Anterior cingulate cortex (tissue), 58 donors: ENCODE results near the gene SLC28A3.
"Not testable (repeated sequence)": the region's sequence is repeated elsewhere in the genome, so short reads cannot be mapped to it uniquely, and the experiment has no call there.

Source experiments
- DNase-seq, 58 donors: peaks; one replicate each; lab custom pipeline; 2025; lab: John Stamatoyannopoulos, UW

Gene SLC28A3, protein sequence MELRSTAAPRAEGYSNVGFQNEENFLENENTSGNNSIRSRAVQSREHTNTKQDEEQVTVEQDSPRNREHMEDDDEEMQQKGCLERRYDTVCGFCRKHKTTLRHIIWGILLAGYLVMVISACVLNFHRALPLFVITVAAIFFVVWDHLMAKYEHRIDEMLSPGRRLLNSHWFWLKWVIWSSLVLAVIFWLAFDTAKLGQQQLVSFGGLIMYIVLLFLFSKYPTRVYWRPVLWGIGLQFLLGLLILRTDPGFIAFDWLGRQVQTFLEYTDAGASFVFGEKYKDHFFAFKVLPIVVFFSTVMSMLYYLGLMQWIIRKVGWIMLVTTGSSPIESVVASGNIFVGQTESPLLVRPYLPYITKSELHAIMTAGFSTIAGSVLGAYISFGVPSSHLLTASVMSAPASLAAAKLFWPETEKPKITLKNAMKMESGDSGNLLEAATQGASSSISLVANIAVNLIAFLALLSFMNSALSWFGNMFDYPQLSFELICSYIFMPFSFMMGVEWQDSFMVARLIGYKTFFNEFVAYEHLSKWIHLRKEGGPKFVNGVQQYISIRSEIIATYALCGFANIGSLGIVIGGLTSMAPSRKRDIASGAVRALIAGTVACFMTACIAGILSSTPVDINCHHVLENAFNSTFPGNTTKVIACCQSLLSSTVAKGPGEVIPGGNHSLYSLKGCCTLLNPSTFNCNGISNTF

DNA sequence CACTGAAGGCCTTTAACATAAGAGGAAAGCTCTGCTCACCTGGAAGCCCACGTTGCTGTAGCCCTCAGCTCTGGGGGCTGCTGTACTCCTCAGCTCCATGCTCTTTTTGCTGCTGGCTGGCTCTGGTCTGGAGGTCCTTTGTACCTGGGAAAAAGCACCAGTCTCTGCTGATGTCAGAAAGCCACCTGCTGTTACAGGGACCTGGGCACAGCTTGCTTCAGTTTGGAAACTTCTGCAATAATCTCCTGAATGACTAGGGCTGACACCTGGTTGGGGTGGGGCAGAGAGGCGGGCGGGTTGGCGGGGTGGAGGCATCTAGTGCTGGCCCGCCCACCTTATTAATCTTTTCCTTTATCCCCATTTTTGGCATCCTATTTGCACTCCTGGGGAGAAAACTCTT lies at the start of gene SLC28A3:
Gene SLC28A3 (minus strand): TSS at position 224 of the 400 bp plus-strand sequence. CDS start 125 bp downstream, at position 99.
- DNase-seq, result no peak

DNA sequence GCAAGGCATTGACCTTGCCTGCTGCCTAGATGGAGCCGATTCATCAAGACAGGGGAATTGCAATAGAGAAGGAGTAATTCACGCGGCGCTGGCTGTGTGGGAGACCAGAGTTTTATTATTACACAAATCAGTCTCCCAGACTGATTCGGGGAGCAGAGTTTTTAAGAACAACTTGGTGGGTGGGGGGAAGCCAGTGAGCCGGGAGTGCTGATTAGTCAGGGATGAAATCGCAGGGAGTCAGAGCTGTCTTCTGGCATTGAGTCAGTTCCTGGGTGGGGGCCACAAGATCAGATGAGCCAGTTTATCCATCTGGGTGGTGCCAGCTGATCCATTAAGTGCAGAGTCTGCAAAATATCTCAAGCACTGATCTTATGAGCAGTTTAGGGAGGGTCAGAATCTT lies 49.7 kb upstream of the SLC28A3 start:
- DNase-seq, result not testable (repeated sequence)

DNA sequence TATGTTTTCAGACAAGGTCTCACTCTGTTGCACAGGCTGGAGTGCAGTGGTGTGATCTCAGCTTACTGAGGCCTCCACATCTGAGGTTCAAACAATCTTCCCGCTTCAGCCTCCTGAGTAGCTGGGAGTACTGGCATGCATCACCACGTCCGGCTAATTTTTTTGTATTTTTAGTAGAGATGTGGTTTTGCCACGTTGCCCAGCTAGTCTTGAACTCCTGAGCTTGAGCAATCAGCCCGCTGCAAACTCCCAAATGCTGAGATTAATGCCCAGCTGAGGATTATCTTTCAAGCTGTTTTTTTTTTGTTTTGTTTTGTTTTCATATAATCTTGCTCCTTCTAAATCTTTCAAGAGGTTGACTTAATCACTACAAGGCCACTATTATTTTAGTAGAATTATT lies 47.3 kb upstream of the SLC28A3 start:
- DNase-seq, result no peak

DNA sequence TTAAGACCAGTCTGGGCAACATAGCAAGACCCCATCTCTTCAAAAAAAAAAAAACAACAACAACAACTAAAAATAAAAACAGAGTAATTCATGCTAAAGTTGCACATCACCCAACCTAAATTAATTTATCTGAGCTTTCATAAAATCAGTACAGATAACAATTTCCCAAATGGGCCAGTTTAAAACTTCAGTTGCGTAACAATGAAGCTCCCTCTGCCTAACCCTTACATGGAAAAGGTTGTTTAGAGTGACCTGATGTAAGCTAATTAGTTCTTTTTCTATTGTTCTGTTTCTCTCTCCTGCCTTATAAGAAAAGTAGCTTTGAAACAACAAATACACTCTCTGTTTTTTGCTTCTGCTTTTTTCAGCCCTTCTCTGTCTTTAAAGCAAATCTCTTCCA lies 46.2 kb upstream of the SLC28A3 start:
- no peak for DNase-seq

DNA sequence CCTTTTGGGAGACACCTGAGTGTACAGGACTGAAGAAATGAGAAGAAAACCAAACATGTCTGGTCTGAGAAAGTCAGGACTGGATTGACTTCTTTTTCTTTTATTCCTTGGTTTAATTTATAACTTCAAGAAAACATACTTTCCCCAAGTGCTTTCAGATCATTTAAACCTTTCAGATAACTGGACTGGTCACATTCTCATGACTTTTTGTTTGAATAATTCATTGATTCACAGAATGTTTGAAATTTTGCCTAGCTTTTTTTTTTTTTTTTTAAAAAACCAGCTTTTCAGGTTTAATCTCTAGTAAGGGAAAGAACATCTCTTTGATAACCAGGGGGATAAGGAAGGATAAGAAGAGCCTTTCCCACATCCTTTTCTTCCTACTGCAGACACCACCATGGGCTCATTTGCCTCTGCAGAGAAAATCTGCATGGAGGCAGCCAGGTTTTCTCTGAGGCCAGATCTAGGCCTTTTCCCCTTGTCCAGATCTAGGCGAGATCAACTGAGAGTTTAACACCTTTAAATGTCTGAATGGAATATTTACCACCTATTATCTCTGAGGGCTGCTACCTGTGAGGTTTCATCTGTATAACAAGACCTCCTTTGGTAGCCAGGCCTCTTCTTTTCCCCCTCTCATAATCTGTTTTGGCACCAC lies 45.0 kb upstream of the SLC28A3 start:
- no peak for DNase-seq

DNA sequence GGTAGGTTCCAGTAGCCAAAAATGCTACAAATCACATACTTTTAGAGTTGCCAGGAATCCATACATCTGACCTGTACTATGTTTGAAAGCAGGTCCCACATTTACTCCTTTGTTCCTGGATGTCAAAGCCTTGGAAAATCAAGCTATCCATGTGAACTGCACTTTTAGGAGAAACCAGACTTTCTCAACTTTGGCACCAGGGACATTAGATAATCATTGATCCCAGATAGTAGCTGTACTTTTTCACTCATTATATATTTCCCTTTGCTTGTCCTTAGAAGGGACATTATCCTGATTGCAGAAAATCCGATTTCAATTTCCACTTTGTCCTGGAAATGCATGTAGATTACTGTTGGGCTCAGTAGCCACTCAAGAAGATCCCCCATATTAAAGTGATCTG lies 44.1 kb upstream of the SLC28A3 start:
- DNase-seq, result no peak

DNA sequence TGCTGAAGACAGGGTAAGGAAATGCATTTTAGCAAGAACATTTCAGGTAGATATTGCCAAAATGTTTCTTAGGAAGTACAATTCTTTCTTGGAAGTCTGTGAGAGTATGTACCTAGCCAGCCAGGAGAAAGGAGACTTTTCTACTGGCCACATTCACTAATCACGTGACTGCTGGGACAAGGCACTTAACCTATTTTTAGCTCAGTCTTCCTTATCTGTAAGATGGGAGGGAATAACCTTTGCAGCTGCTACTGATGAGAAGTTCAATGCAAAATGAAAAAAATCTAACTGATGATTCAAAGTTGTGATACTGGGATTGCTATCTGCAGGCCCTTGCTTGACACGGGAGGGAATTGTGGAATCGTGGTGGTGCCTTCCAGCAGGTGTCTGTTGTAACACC lies 42.6 kb upstream of the SLC28A3 start:
- DNase-seq, result no peak

DNA sequence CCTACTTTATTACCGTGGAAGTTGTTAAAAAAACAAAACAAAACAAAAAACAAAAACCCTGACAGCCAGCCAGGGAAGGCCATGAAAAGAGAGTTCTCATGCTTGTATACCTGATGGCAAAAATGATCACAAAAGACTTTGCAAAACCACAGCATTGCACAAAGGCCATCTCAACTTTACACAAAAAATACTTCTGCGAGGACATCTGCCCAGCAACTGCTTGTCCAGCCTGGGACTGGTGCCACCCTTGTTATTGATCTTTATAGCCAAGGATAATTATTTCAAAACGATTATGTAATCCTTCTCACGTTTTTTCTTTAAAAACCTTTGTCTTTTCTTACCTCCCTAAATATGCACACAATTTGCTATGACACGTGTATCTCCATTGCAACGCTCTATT lies 42.2 kb upstream of the SLC28A3 start:
- DNase-seq, result no peak

DNA sequence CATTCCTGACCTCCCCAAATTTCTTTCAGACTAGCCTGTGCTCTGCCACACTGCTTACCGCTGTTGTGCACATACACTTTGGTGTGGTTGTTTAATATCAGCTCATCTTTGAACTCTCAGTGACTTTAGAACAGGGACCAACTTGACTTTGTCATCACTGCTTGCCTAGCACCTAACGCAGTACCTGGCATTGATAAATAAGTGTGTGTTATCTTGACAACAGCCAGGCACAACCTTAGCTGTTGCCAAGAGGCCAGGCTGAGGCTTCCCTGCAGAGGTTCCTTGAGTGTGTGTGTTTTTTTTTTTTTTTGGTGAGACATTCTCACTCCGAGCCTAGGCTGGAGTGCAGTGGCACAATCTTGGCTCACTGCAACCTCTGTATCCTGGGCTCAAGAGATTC lies 41.0 kb upstream of the SLC28A3 start:
- DNase-seq, result no peak

DNA sequence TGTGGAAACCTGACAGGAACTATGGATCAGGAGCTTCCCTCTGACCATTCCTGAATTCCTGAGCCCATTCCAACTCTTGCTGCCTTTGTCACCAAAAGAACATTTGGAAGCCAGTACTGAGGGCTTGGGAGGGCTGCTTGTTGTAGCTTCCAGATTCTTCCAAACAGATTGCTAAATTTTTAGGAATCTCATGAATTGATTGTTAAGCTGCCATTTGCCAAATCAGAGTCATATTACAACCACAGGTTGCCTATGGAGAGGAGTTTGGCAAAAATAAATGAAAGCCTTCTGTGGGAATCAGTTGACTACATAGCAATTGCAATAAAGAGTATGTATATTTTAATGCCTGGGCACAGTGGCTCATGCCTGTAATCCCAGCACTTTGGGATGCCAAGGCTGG lies 39.2 kb upstream of the SLC28A3 start:
- no peak for DNase-seq

DNA sequence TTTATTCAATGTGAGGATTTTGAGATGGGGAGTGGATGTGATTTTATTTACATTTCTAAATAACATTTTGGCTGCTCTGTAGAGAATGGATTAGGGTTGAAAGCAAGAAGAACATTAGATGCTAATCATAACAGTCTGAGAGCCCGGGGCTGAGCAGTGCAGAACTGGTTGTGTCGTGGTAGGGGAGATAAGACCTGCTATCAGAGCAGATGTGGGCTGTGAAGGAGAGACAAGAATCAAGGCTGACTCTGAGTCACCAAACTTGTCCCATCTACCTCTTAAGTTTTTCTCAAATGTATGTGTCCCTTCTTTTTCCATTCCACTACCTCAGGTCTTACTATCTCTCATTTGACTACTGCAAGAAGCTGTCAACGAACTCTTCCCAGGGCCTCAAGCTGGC lies 35.4 kb upstream of the SLC28A3 start:
- DNase-seq, result no peak

DNA sequence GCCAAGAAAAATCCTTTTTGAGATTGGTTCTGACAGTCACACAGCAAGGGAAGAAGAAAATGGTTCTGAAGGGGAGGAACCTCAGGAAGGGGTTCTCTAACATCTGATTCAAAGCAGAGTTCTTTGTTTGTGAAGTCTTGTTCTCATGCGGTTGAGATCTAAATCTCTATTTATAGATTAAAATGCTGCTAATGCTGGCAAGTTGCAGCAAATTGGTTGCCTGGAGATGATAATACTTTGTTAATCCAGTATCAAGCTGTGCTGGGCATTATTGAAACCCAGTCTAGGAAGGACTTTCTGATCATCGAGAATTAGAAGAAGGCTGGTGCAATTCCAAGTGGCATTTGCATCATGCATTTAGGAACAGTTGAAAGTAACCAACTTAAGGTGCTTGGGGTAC lies 34.0 kb upstream of the SLC28A3 start:
- no peak for DNase-seq

DNA sequence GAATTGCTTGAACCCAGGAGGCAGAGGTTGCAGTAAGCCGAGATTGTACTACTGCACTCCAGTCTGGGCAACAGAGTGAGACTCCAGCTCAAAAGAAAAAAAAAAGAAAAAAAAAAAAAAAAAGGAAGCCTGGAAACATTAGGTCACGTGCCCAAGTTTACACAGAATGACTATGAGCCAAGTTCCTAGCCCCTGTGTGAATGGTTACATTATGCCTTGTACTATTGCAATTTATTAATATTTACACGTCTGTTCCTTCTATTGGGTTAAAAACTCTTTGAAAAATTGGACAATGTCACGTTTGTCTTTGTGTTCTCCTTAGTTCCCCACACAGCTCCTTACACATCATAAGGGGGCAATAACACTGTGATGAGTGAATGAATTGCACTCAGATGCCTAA lies 33.5 kb upstream of the SLC28A3 start:
- DNase-seq, result no peak

DNA sequence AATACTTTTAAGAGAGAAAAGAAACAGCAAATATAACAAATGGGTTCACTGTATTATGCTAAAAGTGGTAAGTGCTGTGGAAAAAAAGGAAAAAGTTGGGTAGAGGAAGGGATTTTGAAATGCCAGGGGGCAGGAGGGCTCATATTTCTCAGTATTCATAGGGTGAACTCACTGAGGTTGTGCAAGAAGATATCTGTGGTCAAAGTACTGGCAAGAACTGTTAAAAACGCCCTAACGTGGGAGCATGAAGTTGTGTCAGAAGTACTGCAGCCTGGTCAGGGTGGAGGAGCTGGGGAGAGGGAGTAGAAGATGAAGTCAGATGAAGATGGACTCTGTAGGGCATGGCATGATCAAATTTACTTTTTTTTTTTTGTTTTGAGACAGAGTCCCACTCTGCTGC lies 31.2 kb upstream of the SLC28A3 start:
- DNase-seq, result no peak

DNA sequence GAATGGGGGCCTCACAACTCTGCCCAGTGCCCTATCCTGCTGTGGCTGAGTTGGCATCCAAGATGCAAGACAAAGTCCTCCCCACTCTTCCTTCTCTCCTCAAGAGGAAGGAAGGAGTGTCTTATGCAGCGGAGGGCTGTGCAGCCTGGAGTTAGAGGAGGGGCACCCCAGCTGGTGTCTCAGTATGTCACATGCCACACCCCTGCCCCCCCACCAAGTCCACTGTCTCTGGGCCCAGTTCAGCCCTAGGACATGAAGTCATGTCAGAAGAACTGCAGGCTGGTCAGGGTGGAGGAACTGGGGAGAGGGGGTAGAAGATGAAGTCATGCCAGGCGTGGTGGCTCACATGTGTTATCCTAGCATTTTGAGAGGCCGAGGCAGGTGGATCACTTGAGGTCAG lies 28.0 kb upstream of the SLC28A3 start:
- no peak for DNase-seq

DNA sequence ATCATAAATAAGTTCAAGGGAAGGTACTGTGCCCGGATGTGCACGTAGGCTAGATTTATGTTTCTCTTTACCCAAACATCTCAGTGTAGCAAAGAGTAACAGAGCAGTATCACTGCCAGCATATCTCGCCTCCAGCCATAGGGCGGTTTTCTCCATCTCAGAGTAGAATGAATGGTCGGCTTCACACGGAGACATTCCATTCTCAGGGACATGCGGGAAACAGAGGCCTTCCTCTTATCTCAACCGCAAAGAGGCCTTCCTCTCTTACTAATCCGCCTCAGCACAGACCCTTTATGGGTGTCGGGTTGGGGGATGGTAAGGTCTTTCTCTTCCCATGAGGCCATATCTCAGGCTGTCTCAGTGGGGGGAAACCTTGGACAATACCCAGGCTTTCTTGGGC lies 27.2 kb upstream of the SLC28A3 start:
- not testable (repeated sequence) for DNase-seq

DNA sequence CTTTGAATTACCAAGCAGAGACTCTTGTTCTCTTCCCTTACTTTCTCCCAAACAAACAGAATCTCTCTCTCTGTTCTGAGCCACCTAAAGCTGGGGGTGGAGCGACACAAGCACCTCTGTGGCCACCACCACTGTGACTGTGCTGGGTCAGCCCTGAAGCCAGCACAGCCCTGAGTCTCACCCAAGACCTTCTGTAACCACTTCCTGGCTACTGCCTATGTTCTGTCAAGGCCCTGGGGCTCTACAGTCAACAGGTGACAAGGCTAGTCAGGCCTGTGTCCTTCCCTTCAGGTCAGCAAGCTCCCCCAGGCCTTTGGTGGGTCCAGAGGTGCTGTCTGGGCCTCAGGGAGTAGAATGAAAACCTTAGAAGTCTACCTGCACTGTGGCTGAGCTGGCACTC lies 26.1 kb upstream of the SLC28A3 start:
- DNase-seq, result no peak

DNA sequence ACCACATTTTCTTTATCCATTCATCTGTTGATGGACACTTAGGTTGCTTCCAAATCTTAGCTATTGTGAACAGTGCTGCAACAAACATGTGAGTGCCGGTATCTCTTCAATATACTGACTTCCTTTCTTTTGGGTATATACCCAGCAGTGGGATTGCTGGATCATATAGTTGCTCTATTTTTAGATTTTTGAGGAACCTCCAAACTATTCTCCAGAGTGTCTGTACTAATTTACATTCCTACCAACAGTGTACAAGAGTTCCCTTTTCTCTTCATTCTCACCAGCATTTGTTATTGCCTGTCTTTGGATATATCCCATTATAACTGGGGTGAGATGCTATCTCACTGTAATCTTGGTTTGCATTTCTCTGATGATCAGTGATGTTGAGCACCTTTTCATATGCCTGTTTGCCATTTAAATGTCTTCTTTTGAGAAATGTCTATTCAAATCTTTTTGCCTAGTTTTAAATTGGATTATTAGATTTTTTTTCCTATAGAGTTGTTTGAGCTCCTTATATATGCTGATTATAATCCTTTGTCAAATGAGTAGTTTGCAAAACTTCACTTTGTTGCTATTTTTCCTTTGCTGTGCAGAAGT lies 24.4 kb upstream of the SLC28A3 start:
- DNase-seq, result not testable (repeated sequence)

DNA sequence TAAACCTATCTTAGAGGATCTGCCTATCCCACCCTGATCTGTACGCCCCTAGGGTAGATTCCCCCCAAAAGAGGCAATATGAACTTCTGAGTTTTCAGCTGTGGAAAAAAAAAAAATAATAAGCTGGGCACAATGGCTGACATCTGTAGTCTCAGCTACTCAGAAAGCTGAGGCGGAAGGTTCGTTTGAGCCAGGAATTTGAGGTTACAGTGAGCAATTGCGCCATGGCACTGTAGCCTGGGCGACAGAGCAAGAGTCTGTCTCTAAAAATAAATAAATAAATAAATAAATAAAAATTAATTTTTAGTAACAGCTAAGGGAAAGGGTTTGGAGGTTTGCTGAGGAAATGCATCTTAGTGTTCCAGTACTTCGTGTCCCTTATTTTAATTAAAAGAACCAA lies 21.1 kb upstream of the SLC28A3 start:
- DNase-seq, result no peak

DNA sequence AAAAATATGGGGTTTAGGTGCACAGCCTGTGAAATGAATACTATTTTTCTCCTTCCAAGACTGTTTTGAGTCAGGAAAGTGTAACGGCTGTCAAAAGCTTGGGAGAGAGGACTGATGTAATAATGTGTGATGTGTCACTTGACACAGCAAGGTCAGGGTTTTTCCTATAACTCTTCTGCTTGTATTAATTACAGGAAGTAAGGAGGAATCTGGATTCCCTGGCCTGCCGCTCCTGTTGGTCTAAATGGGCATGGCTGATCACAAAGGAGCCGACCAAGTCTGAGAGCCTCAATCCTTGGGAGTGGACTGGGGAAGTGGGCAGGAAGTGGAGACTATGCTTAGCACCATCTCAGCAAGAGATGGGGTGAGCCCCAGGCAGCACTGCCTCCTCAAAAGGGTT lies 16.7 kb upstream of the SLC28A3 start:
- DNase-seq, result no peak

DNA sequence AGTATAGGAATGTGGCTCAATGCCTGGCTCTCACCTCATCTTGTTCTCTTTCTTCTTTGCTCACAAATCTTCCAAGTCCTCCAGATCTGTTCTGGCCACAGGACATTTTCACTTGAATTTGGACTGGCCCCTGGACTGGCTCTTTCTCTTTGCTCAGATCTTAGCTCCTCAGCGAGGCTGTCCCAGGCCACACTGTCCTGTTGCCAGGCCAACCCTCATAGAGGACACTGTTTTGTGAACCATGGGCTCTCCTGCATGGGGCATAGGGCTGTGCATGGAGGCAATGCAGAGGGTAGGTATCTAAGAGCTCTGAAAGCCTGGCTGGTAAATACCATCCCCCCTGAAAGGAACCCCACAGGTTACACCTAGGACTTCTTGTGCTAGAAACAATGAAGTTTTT lies 13.5 kb upstream of the SLC28A3 start:
- no peak for DNase-seq
